ENCODE measurements around the gene ALKBH3. TPM values are rescaled to one million over a fixed set of nuclear protein-coding genes. Genes with fewer than 3 reads are reported as not detected.
A peak's percentile ranks its signal among the peaks of the same experiment; 100 is the strongest.

Gene ALKBH3
- 20.0 TPM for total RNA-seq

- Histone ChIP-seq H3K4me1 (ENCODE audit: insufficient read depth, low read length) (peaks cover 16% of the 10 kb centered on the region), H3K27me3 (ENCODE audit: insufficient read depth, low read length) (peaks cover 31% of the 10 kb centered on the region), H3K9me3 (ENCODE audit: low read depth, low read length) (no peaks in the 10 kb centered on the region), H3K4me3 (ENCODE audit: low read length) (peak within 1 kb of the TSS; percentile 81)
Measured at GRCh38 chr11:43880640-43881159, at the start of gene ALKBH3. Gene ALKBH3 (plus strand): TSS chr11:43880831. CDS start chr11:43882653, 1,822 bp downstream.

- Histone ChIP-seq H3K27me3 (ENCODE audit: insufficient read depth, low read length) (no peaks in the 10 kb centered on the region), H3K9me3 (ENCODE audit: low read depth, low read length) (no peaks in the 10 kb centered on the region), H3K4me1 (ENCODE audit: insufficient read depth, low read length) (no peaks in the 10 kb centered on the region), H3K4me3 (ENCODE audit: low read length) (no peak overlapping the region)
Measured at GRCh38 chr11:43830928-43831440, 49.6 kb upstream of the ALKBH3 start.

GRCh38 chr11:43832536-43832935 is 48.1 kb upstream of the ALKBH3 start:
- no peaks in the 10 kb centered on the region for H3K27me3 ChIP-seq (ENCODE audit: insufficient read depth, low read length)
- no peak overlapping the region for H3K4me3 ChIP-seq (ENCODE audit: low read length)
- no peaks in the 10 kb centered on the region for H3K9me3 ChIP-seq (ENCODE audit: low read depth, low read length)
- no peaks in the 10 kb centered on the region for H3K4me1 ChIP-seq (ENCODE audit: insufficient read depth, low read length)

DNA sequence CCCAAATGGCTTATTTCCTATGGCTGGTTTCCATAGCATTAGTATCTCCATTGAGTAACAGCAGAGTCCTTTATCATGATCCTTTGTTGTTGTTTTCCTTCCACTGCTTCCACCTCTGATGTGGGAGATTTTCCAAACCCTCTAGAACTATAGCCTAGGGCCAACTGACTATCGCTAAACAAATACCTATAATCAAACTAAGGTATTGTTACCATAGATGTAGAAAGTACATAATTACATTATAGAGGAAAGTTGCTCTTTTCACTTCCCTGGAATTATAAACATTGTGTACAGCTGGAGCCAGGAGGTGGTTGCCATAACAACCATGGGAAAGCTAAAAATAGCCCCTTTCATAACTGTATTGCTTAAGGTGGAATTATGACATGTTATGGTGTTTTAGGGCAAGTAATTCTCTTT is 47.0 kb upstream of the ALKBH3 start:
- Histone ChIP-seq H3K9me3 (ENCODE audit: low read depth, low read length) (no peaks in the 10 kb centered on the region), H3K4me3 (ENCODE audit: low read length) (no peak overlapping the region), H3K27me3 (ENCODE audit: insufficient read depth, low read length) (no peaks in the 10 kb centered on the region)

DNA sequence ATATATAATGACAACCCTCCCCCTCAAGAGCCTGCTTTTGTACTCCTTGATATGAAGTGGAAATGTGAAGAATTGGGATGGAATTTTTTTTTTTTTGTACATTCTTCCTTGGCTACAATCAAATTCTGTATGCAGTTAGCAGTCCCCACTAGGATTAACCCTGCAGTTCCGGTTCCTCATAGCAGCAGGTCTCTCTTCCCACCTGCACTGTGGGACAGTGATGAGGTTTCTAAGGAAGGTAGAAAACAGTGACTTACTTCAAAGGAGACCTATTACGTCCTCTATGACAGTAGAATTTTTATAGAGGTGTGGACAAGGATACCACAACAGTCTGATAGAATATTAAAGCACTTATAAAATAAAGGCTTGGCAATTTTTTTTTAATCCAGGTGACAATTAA is 46.3 kb upstream of the ALKBH3 start:
- no peaks in the 10 kb centered on the region for H3K27me3 ChIP-seq (ENCODE audit: insufficient read depth, low read length)
- no peak overlapping the region for H3K4me3 ChIP-seq (ENCODE audit: low read length)
- H3K9me3 ChIP-seq (ENCODE audit: low read depth, low read length): no peaks in the 10 kb centered on the region
- H3K4me1 ChIP-seq (ENCODE audit: insufficient read depth, low read length): no peaks in the 10 kb centered on the region

More for the DNA sequence above, 47.0 kb upstream of the ALKBH3 start:
- no peaks in the 10 kb centered on the region for H3K4me1 ChIP-seq (ENCODE audit: insufficient read depth, low read length)

DNA sequence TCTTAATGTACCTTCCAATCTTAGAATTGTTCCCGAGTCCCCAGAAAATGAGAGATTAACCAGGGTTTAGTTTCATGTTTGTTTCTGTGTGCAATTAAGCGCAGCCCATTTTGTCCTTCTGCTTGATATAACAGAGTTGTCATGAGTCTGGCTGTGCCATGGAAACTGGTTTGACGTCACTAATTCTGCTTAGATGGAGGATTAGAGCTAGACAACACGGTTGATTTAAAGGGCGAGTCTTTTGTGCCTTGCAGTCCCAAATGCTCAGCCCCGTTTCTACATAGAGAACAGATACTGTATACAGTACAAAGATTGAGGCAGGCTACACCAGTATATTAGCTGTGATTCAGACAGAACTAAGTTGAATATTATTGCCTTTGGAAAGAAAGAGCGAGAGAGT is 45.5 kb upstream of the ALKBH3 start:
- H3K4me1 ChIP-seq (ENCODE audit: insufficient read depth, low read length): no peaks in the 10 kb centered on the region
- H3K4me3 ChIP-seq (ENCODE audit: low read length): no peak overlapping the region
- no peaks in the 10 kb centered on the region for H3K9me3 ChIP-seq (ENCODE audit: low read depth, low read length)
- H3K27me3 ChIP-seq (ENCODE audit: insufficient read depth, low read length): no peaks in the 10 kb centered on the region

DNA sequence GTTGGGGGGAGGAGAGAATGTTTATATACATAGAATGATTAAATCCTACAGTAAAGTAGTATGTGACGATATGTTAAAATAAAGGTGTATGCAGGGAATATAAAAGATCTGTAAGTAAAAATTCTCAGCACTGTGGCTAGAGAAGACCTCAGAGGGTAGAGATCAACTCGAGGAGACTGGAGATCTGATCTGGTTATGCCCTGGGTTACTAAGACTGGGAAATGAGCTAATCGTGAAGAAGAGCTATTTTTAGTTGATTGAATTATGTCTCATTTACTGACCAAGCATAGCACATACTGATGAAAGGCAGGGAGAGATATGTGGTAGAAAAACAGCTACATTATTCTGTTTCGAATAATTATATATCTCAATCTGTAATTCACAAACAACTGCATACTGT is 42.8 kb upstream of the ALKBH3 start:
- Histone ChIP-seq H3K4me3 (ENCODE audit: low read length) (no peak overlapping the region), H3K4me1 (ENCODE audit: insufficient read depth, low read length) (no peaks in the 10 kb centered on the region), H3K27me3 (ENCODE audit: insufficient read depth, low read length) (no peaks in the 10 kb centered on the region), H3K9me3 (ENCODE audit: low read depth, low read length) (no peaks in the 10 kb centered on the region)

GRCh38 chr11:43842021-43842420 is 38.6 kb upstream of the ALKBH3 start:
- Histone ChIP-seq H3K27me3 (ENCODE audit: insufficient read depth, low read length) (no peaks in the 10 kb centered on the region), H3K4me1 (ENCODE audit: insufficient read depth, low read length) (no peaks in the 10 kb centered on the region), H3K4me3 (ENCODE audit: low read length) (no peak overlapping the region), H3K9me3 (ENCODE audit: low read depth, low read length) (no peaks in the 10 kb centered on the region)

DNA sequence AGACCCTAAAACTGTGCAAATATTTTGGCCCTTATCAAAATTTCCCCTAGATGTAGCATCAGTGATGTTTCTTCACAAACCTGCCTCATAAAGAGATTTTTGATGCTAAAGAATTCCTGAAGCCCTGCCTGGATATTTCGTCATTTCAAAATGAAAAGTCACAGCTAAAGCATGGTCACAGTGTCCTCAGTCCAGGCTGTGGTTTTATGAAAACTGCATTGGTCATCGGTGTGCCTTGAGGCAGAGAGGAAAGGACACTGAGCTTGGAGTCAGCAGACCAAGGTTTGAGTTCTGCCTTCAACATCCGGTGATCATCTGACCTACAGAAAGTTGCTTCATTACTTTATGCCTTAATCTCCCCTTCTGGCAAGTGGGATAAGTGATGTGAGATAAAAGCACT is 34.8 kb upstream of the ALKBH3 start:
- Histone ChIP-seq H3K9me3 (ENCODE audit: low read depth, low read length) (no peaks in the 10 kb centered on the region), H3K27me3 (ENCODE audit: insufficient read depth, low read length) (no peaks in the 10 kb centered on the region), H3K4me1 (ENCODE audit: insufficient read depth, low read length) (no peaks in the 10 kb centered on the region), H3K4me3 (ENCODE audit: low read length) (no peak overlapping the region)

DNA sequence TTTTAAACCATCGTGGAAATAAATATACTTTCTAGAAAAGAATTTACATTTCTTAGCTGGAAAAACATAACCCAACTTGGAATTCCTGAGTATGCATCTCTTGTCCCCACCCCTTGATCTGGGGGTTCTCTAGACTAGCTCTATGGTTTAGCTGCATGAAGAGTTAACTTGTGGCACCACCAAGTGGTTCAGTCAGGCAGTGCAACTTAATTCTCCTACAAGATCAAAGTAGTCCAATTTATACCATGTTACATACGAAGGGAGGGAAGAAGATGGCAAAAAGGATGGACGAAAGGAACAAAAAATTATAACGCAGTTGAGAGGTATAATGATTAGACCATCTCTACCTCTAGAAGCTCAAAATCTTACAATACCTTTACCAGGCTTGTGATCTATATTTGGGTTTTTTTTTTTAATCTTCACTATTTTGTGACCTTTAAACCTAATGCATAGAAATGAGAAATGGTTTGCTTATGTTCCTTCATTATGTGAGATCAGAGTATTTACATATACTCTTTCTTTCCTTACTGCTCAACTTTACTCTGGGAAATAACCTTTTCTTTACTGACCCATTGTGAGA is 28.5 kb upstream of the ALKBH3 start:
- no peak overlapping the region for H3K4me3 ChIP-seq (ENCODE audit: low read length)
- H3K4me1 ChIP-seq (ENCODE audit: insufficient read depth, low read length): no peaks in the 10 kb centered on the region
- no peaks in the 10 kb centered on the region for H3K9me3 ChIP-seq (ENCODE audit: low read depth, low read length)
- no peaks in the 10 kb centered on the region for H3K27me3 ChIP-seq (ENCODE audit: insufficient read depth, low read length)

- no peaks in the 10 kb centered on the region for H3K27me3 ChIP-seq (ENCODE audit: insufficient read depth, low read length)
- H3K4me1 ChIP-seq (ENCODE audit: insufficient read depth, low read length): no peaks in the 10 kb centered on the region
- no peak overlapping the region for H3K4me3 ChIP-seq (ENCODE audit: low read length)
- no peaks in the 10 kb centered on the region for H3K9me3 ChIP-seq (ENCODE audit: low read depth, low read length)
Measured at GRCh38 chr11:43853781-43854180, 26.9 kb upstream of the ALKBH3 start.

- H3K4me3 ChIP-seq (ENCODE audit: low read length): no peak overlapping the region
- no peaks in the 10 kb centered on the region for H3K27me3 ChIP-seq (ENCODE audit: insufficient read depth, low read length)
- no peaks in the 10 kb centered on the region for H3K4me1 ChIP-seq (ENCODE audit: insufficient read depth, low read length)
- no peaks in the 10 kb centered on the region for H3K9me3 ChIP-seq (ENCODE audit: low read depth, low read length)
Measured at GRCh38 chr11:43856993-43857392, 23.6 kb upstream of the ALKBH3 start.

GRCh38 chr11:43861141-43861540 is 19.5 kb upstream of the ALKBH3 start:
- Histone ChIP-seq H3K4me1 (ENCODE audit: insufficient read depth, low read length) (no peaks in the 10 kb centered on the region), H3K9me3 (ENCODE audit: low read depth, low read length) (no peaks in the 10 kb centered on the region), H3K4me3 (ENCODE audit: low read length) (no peak overlapping the region), H3K27me3 (ENCODE audit: insufficient read depth, low read length) (no peaks in the 10 kb centered on the region)

DNA sequence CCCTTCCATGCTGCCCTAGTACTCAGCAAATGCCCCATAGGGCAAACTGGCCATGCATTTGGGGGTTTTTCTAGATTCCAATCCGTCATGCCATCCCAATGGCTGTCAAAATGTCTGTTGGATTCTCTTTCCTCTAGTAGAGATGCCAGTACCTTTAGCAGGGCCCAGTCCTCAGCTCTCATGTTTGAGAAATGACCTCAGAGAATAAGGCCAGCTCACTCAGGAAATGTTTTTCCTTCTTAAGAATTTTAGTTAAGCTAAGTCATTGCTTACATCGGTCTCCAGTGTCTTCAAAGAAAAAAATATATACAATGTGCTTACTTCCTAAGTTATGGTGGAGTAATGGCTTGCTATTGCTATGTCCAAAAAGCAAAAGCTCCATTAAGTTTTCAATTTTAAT is 14.1 kb upstream of the ALKBH3 start:
- no peaks in the 10 kb centered on the region for H3K9me3 ChIP-seq (ENCODE audit: low read depth, low read length)
- no peak overlapping the region for H3K4me3 ChIP-seq (ENCODE audit: low read length)
- H3K4me1 ChIP-seq (ENCODE audit: insufficient read depth, low read length): peaks cover 22% of the 10 kb centered on the region
- peaks cover 7% of the 10 kb centered on the region for H3K27me3 ChIP-seq (ENCODE audit: insufficient read depth, low read length)

- Histone ChIP-seq H3K4me1 (ENCODE audit: insufficient read depth, low read length) (peaks cover 22% of the 10 kb centered on the region), H3K4me3 (ENCODE audit: low read length) (no peak overlapping the region), H3K9me3 (ENCODE audit: low read depth, low read length) (no peaks in the 10 kb centered on the region), H3K27me3 (ENCODE audit: insufficient read depth, low read length) (peaks cover 7% of the 10 kb centered on the region)
Measured at GRCh38 chr11:43866969-43867368, 13.7 kb upstream of the ALKBH3 start.
